ENCODE data around the gene CAB39.

- no peak for TF ChIP-seq EZH2 (IDR thresholded peaks at IDR 0.05; ENCODE audit: low read length, missing control alignments)
- TF ChIP-seq CTCF (conservative IDR thresholded peaks at IDR 0.05 in 1 of 2, IDR thresholded peaks at IDR 0.05 in 1 of 2; ENCODE audit: low read depth in 1 of 2, low read length in 2 of 2) = no peak
Measured at GRCh38 chr2:230781130-230781797, 68.6 kb downstream of the CAB39 start.

Measured in fibroblast of lung (primary cell).